ENCODE data around the gene DPF3. TPM values are rescaled to one million over a fixed set of nuclear protein-coding genes. Genes with fewer than 3 reads are reported as not detected.

DPF3 gene
- polyA plus RNA-seq, 3 donors from 2014 or later, result 1.5 to 1.8 TPM; not detected in 1

- no peak for DNase-seq
- H3K27ac Mint-ChIP-seq, result no peak overlapping the region
- no peaks in the 10 kb centered on the region for H3K9me3 Mint-ChIP-seq
- peaks cover 10 to 18% (median 16%) of the 10 kb centered on the region in 3 donors for H3K27me3 Mint-ChIP-seq (ENCODE audit: low read depth in 3 of 3)
- H3K4me3 Mint-ChIP-seq, result no peak overlapping the region
- H3K36me3 Mint-ChIP-seq, result no peaks in the 10 kb centered on the region
- H3K4me1 Mint-ChIP-seq, result peaks cover 0 to 3% of the 10 kb centered on the region in 2 donors
Observed at GRCh38 chr14:72617391-72618031, 276.4 kb downstream of the DPF3 start.

DNA sequence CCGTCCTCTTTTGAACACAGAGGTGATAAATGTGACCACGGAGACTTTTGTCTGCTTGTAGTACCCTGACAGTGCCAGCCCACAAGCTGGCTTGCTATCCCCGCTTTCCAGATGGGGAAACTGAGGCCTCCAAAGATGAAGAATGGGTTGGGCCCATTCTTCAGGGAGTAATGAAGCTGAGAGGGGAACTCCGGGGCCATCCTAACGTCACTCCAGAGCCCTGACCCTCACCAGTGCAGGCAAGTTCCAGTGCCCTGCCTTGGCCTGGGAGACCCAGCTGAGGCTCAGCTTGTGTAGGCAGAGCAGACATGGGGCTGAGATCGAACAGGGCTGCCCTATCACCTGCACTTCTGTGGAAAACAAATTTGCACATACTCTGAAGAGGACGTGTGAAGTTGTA, 277.1 kb downstream of the DPF3 start:
- H3K9me3 Mint-ChIP-seq, result no peaks in the 10 kb centered on the region
- peaks cover 0 to 3% of the 10 kb centered on the region in 2 donors for H3K4me1 Mint-ChIP-seq
- peaks cover 13 to 21% (median 17%) of the 10 kb centered on the region in 3 donors for H3K27me3 Mint-ChIP-seq (ENCODE audit: low read depth in 3 of 3)
- H3K27ac Mint-ChIP-seq, result no peak overlapping the region
- no peak for DNase-seq
- H3K36me3 Mint-ChIP-seq, result no peaks in the 10 kb centered on the region
- no peak overlapping the region for H3K4me3 Mint-ChIP-seq

DNA sequence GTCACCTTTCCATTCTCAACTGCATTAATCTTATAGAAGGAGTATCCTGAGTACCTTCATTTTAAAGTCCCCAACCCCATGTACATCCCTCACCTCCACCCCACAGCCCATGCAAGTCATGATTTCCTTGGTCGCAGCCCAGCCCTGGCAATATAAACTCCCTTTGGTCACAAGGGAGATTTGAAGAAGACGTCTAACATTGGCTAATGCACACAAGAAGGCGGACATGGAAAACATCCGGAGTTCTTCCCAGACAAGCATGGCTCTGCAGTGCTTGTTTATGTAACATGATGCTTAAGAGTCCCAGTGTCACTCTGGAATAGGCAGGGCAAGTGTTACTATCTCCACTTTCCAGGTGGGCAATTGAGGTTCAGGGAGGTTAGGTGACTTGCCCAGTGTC, 277.6 kb downstream of the DPF3 start:
- no peak for DNase-seq
- Mint-ChIP-seq H3K4me1 (peaks cover 0 to 3% of the 10 kb centered on the region in 2 donors), H3K36me3 (no peaks in the 10 kb centered on the region), H3K27me3 (ENCODE audit: low read depth in 3 of 3) (peaks cover 11 to 25% (median 16%) of the 10 kb centered on the region in 3 donors), H3K4me3 (no peak overlapping the region), H3K9me3 (no peaks in the 10 kb centered on the region), H3K27ac (no peak overlapping the region)

DNA sequence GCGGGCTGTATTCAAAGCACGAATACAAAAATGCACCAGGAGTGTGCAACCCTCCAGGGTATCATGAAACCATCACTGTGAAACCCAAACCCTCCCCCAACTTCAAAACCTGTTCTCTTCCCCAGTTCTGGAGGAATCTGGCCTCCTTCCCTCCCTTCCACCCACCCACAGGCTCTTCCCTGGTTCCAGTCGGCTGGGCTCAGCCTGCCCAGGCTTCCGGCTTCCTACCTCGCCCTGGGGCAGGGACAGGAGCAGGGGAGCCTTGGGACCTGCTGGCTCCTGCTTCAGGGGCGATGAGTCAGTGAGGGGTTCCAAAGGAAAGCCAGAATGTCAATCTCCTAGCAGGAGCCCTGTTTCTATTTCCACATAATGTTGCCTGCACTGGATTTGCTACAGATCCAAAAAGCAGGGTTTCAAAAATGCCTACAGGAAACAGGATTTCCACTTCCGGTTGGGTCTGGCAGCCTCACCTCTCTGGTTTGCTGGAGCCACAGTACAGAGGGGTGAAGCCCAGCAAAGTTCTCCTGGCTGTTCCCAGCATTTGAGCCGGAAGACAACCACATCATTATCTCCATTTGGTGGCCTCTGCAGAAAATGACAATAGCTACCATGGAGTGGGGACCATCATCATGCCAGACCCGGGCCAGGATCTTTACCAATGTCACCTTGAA, 278.3 kb downstream of the DPF3 start:
- H3K4me3 Mint-ChIP-seq, result no peak overlapping the region
- peaks cover 0 to 3% of the 10 kb centered on the region in 2 donors for H3K4me1 Mint-ChIP-seq
- H3K27me3 Mint-ChIP-seq (ENCODE audit: low read depth in 3 of 3), result peaks cover 7 to 25% (median 16%) of the 10 kb centered on the region in 3 donors
- no peak overlapping the region for H3K27ac Mint-ChIP-seq
- H3K36me3 Mint-ChIP-seq, result no peaks in the 10 kb centered on the region
- no peaks in the 10 kb centered on the region for H3K9me3 Mint-ChIP-seq
- no peak for DNase-seq

- Mint-ChIP-seq H3K9me3 (no peaks in the 10 kb centered on the region), H3K27me3 (ENCODE audit: low read depth in 3 of 3) (peaks cover 12 to 29% (median 19%) of the 10 kb centered on the region in 3 donors), H3K36me3 (no peaks in the 10 kb centered on the region), H3K27ac (no peak overlapping the region), H3K4me1 (peaks cover 0 to 3% of the 10 kb centered on the region in 2 donors), H3K4me3 (no peak overlapping the region)
- no peak for DNase-seq
Observed at GRCh38 chr14:72614891-72615415, 278.9 kb downstream of the DPF3 start.

GRCh38 chr14:72614365-72614764, 279.5 kb downstream of the DPF3 start:
- Mint-ChIP-seq H3K27me3 (ENCODE audit: low read depth in 3 of 3) (peaks cover 14 to 31% (median 24%) of the 10 kb centered on the region in 3 donors), H3K9me3 (no peaks in the 10 kb centered on the region), H3K27ac (no peak overlapping the region), H3K4me3 (no peak overlapping the region), H3K4me1 (peaks cover 0 to 3% of the 10 kb centered on the region in 2 donors), H3K36me3 (no peaks in the 10 kb centered on the region)
- no peak for DNase-seq

DNA sequence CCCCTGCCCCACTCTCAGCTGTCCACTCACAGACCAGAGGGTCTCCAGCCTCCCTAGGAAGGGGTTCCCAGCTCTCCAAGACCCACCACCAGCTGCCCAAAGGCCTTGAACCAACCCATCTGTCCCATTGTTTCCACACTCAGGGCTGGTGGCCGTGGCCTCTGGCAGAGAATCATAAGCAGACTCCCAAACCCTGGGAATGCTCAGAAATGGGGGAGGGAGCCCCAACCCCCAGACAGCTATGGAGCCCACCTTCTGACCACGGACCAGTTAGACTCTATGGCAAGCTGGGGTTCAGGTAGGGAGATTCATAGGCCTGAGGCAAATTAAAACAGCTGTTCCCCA, 280.0 kb downstream of the DPF3 start:
- Mint-ChIP-seq H3K36me3 (no peaks in the 10 kb centered on the region), H3K27me3 (ENCODE audit: low read depth in 3 of 3) (peaks cover 17 to 34% (median 28%) of the 10 kb centered on the region in 3 donors), H3K4me1 (peaks cover 0 to 3% of the 10 kb centered on the region in 2 donors), H3K4me3 (no peak overlapping the region), H3K27ac (no peak overlapping the region), H3K9me3 (no peaks in the 10 kb centered on the region)
- no peak for DNase-seq

- Mint-ChIP-seq H3K9me3 (no peaks in the 10 kb centered on the region), H3K27ac (no peak overlapping the region), H3K27me3 (ENCODE audit: low read depth in 3 of 3) (peaks cover 21 to 37% (median 32%) of the 10 kb centered on the region in 3 donors), H3K36me3 (no peaks in the 10 kb centered on the region), H3K4me1 (peaks cover 0 to 3% of the 10 kb centered on the region in 2 donors), H3K4me3 (no peak overlapping the region)
- DNase-seq, result no peak
Observed at GRCh38 chr14:72613231-72613974, 280.5 kb downstream of the DPF3 start.

DNA sequence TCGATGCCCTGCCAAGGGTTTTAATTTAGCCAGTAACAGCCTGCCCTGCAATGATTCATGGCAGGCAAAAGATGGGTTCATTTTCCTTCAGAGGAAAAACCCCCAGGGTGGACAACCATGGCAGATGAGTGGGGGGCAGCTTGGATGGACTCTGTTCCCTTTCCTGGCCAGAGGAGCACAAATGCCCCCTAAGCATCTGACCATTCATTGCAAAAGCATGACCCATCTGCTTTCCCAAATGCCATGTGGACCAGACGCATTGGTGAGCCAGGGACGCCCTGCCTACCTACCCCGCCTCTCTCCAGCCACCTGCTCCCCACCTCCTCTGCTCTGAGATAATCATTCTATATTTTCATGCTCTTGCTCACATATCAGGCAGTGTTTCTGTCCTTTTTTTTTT, 281.9 kb downstream of the DPF3 start:
- Mint-ChIP-seq H3K36me3 (no peaks in the 10 kb centered on the region), H3K27ac (no peak overlapping the region), H3K4me1 (peaks cover 0 to 3% of the 10 kb centered on the region in 2 donors), H3K4me3 (no peak overlapping the region), H3K27me3 (ENCODE audit: low read depth in 3 of 3) (peaks cover 24 to 37% (median 33%) of the 10 kb centered on the region in 3 donors), H3K9me3 (no peaks in the 10 kb centered on the region)
- DNase-seq, result no peak

DNA sequence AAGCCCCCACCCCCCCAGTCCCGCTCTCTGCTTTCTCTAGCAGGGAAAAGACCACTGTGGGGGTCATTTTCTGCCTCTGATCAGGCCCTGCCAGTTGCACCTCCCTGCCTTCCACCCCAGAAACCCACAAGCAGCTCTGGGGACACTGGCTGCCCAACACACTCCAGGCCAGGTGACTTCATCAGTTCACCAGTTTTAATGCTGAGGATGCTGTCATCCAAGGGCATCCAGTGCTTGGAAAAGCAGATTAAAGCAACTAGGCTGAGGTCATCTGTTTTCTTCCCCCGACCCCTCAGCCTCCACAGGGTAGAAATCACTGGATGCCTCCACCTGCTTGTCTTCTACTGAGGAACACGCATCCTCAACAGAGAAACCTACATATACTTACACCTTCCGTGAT, 282.4 kb downstream of the DPF3 start:
- Mint-ChIP-seq H3K4me3 (no peak overlapping the region), H3K36me3 (peaks cover 0 to 4% (median 0%) of the 10 kb centered on the region in 3 donors), H3K9me3 (peaks cover 0 to 3% (median 0%) of the 10 kb centered on the region in 6 donors), H3K27me3 (ENCODE audit: low read depth in 3 of 3) (peaks cover 24 to 42% (median 33%) of the 10 kb centered on the region in 3 donors), H3K4me1 (peaks cover 0 to 3% of the 10 kb centered on the region in 2 donors), H3K27ac (no peak overlapping the region)
- DNase-seq, result no peak

DNA sequence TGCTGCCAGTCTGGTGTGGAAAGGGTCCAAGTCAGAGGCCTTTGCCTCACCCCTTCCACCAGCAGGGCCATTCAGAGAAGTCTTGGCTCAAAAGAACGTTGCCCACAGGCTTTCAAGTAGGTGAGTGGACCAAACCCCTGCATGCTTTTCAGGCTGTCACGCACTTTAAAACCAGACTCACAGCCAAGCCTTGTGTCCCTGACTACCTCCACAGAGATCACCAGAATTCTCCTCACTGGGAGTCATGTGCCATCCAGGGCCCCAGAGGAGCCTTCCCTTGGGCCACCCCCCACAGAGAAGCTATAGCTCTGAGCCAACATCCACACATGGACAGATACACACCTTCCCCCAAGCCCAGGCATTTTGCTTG, 283.1 kb downstream of the DPF3 start:
- H3K4me1 Mint-ChIP-seq, result no peaks in the 10 kb centered on the region
- peaks cover 29 to 35% (median 33%) of the 10 kb centered on the region in 3 donors for H3K27me3 Mint-ChIP-seq (ENCODE audit: low read depth in 3 of 3)
- no peak for DNase-seq
- H3K36me3 Mint-ChIP-seq, result peaks cover 0 to 4% (median 0%) of the 10 kb centered on the region in 3 donors
- H3K4me3 Mint-ChIP-seq, result no peak overlapping the region
- H3K9me3 Mint-ChIP-seq, result peaks cover 0 to 3% (median 0%) of the 10 kb centered on the region in 6 donors
- no peak overlapping the region for H3K27ac Mint-ChIP-seq

GRCh38 chr14:72610096-72610830, 283.6 kb downstream of the DPF3 start:
- Mint-ChIP-seq H3K27ac (no peak overlapping the region), H3K4me3 (no peak overlapping the region), H3K9me3 (peaks cover 0 to 3% (median 0%) of the 10 kb centered on the region in 6 donors), H3K36me3 (peaks cover 0 to 4% (median 0%) of the 10 kb centered on the region in 3 donors), H3K27me3 (ENCODE audit: low read depth in 3 of 3) (peaks cover 29 to 36% (median 33%) of the 10 kb centered on the region in 3 donors), H3K4me1 (no peaks in the 10 kb centered on the region)
- no peak for DNase-seq

GRCh38 chr14:72609205-72609916, 284.5 kb downstream of the DPF3 start:
- Mint-ChIP-seq H3K27me3 (ENCODE audit: low read depth in 3 of 3) (peaks cover 31 to 40% (median 36%) of the 10 kb centered on the region in 3 donors), H3K27ac (no peak overlapping the region), H3K9me3 (peaks cover 0 to 3% (median 0%) of the 10 kb centered on the region in 6 donors), H3K4me3 (no peak overlapping the region), H3K36me3 (peaks cover 0 to 4% (median 0%) of the 10 kb centered on the region in 3 donors), H3K4me1 (no peaks in the 10 kb centered on the region)
- DNase-seq, result no peak

Data from immature natural killer cell (primary cell).